NAMALWA (cell line): ENCODE results near the gene USP7.
"Not testable (repeated sequence)": the region's sequence is repeated elsewhere in the genome, so short reads cannot be mapped to it uniquely, and the experiment has no call there.

ENCODE experiments used
- DNase-seq: peaks from one replicate; pipeline ENCODE4 v3.0.0-alpha.2; 2015; ENCODE audit warnings: low spot score

Gene USP7

GRCh38 chr16:8963821-8964441 is at the start of gene USP7:
Gene USP7, minus strand, starts transcription at chr16:8963906. Its CDS starts 621 bp downstream, at chr16:8963285.
- DNase-seq = peak; percentile 89

DNA sequence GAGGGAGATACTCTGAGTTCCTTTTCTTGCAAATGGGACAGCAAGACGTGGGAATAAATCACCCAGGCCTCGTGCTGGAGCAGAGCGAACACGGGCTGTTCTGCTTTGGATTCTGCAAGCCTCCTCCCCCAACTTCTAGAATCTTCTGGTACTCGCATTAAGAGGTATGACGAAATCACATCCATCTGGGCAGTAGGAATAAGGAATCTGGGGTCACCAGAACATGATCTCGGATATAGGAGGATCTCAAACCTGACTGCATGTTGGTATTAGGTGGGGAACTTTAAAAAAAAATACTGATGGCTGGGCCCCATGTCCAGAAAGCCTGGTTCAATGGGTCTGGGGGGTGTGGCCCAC is 49.8 kb upstream of the USP7 start:
- DNase-seq = no peak

- DNase-seq = no peak
Observed at GRCh38 chr16:9012848-9013507, 49.3 kb upstream of the USP7 start.

DNA sequence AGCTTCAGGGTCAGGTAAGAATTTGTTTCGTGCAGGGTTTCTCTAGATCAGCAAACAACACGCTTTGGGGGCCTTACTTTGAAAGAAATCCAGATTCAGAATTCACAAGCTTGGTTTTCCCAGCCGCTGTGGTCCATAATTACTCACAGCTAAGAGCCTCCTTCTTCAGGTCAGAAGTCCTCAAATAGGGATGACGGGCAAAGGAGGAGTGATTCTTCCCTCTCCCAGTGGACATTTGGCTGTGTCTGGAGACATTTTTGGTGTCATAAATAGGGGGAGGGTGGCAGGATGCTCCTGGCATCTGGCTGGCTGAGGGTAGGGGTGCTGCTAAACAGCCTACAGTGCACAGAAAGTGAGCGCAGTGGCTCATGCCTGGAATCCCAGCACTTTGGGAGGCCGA is 48.6 kb upstream of the USP7 start:
- DNase-seq = no peak

- peak; percentile 85 for DNase-seq
Observed at GRCh38 chr16:9008601-9009260, 45.0 kb upstream of the USP7 start.

- DNase-seq = no peak
Observed at GRCh38 chr16:9007177-9007794, 43.6 kb upstream of the USP7 start.

DNA sequence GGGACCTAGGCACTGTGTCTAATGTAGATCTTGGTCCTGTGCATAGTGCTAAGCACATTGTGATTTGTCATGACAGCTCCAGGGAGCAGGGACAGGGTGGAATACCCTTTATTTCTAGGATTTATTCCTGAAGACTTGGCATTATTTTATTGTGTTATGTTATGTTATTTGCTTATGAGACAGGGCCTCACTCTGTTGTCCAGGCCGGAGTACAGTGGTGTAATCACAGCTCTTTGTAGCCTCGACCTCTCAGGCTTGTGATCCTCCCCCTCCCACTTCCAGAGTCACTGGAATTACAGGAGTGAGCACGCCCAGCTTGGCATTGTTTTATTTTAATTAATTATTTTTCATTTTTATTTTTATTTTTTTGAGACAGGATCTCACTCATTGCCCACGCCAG is 40.5 kb upstream of the USP7 start:
- no peak for DNase-seq

DNA sequence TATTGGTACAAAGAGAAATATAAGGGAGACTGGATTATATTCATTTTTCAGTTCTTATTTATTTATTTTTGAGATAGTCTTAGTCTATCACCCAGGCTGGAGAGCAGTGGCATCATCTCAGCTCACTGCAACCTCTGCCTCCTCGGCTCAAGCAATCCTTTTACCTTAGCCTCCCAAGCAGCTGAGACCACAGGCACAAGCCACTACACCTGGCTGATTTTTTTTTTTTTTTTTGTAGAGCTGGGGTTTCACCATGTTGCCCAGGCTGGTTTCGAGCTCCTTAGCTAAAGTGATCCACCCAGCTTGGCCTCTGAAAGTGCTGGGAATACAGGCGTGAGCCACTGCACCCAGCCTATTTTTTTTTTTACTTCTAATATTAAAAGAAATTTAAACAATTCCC is 40.1 kb upstream of the USP7 start:
- no peak for DNase-seq

DNA sequence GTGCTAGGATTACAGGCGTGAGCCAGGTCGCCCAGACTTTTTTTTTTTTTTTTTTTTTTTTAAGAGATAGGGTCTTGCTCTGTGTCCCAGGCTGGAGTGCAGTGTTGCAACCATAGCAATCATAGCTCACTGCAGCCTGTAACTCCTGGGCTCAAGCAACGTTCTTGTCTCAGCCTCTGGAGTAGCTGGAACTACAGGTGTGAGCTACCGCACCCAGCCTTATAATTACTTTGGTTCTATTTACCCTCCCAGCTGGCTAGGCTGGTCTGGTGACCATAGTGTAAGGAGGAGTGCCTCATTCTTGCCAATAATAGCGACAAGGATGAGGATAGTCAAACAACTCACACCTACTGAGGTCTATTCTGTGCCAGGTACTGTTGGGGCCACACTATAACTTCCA is 39.6 kb upstream of the USP7 start:
- DNase-seq = no peak

DNA sequence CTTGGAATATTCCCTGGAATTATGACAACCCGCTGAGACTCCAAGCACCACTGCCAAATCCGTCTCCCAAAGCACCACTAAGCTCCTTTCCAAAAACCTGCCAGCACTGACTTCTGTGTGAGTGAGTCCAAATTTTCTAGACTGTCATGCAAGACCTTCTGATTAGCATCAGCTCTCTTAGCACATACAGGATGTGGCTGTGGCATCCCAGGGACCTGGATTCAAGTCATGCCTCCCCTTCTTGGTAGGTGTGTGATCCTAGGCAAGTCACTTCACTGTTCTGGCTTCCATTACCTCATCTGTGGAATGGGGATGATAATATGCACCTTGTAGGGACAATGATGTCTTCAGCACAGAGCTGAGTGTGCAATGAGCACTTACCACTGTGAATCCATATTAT is 38.3 kb upstream of the USP7 start:
- DNase-seq = no peak

DNA sequence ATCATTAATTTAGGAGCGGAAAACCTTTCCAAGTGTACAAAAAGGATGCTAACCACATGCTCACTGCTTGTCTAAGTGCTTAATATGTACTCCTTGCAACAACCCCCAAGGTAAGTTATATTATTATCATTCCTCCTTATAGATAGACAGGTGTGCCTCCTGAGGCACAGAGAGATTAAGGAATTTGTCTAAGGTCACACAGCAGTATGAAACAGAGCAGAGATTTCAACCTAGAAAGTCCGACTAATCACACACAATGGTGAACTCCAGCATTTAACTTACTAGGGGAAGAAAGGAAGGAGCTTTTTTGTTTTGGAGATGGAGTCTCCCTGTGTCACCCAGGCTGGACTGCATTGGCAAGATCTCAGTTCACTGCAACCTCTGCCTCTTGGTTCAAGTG is 37.0 kb upstream of the USP7 start:
- DNase-seq = no peak

DNA sequence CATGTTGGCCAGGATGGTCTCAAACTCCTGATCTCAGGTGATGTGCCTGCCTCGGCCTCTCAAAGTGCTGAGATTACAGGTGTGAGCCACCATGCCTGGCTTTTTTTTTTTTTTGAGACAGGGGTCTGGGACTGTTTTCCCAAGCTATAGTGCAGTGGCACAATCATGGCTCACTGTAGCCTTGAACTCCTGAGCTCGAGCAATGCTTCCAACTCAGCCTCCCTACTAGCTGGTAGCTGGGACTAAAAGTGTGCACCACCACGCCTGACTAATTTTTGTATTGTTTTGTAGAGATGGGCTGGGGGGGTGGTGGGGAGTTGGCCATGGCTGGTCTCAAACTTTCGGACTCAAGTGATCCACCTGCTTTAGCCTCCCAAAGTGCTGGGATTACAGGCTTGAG is 36.1 kb upstream of the USP7 start:
- no peak for DNase-seq

DNA sequence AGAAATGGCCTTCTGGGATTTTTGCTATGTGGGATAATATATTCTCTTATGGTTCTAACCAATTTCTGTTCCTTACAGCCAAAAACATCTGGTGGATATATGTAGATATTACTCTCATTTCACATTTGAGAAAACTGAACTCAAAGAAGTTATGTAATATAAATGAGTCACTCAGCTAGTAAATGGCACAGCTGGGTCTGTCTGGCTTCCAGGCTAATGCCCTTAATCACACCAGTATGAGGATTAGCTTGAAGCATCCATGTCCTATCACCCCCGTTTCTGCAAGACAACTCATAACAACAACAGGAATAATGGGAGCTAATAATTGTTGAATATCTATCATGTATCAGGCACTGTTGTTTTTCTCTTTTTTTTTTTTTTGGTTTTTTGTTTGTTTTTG is 34.4 kb upstream of the USP7 start:
- no peak for DNase-seq

GRCh38 chr16:8996891-8997290 is 33.2 kb upstream of the USP7 start:
- peak; percentile 70 for DNase-seq

GRCh38 chr16:8990445-8990844 is 26.7 kb upstream of the USP7 start:
- no peak for DNase-seq

DNA sequence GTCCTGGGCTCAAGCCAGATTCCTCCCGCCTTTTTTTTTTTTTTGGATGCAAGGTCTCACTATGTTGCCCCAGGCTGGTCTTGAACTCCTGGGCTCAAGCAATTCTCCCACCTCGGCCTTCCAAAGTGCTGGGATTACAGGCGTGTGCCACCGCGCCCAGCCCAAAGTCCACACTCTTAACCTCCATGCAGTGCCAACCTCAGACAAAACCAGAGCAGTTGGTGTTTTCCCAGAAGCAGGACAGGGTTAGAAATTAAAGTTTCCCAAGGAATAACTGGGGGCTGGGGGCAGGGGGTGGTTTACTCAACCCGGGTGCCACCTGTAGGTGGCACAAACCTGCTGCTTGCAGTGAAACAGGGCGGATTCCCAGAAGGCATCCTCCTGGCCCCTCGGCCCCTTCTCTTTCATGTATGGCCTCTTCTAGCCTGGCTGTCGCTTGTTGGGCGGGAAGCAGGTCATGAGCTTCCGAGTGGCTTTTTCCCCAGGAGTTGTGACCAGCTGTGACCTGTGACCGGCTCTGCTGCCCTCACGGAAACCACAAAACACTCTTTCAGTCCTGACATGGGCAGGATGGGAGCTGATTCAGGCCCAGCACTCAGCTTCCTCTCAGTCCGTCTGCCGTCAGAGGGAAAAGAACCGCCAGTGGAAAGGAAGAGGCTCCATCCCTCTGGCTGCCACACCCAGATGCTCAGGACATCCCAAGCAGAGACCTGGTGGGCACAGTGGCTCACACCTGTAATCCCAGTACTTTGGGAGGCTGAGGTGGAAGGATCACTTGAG is 25.6 kb upstream of the USP7 start:
- no peak for DNase-seq

DNA sequence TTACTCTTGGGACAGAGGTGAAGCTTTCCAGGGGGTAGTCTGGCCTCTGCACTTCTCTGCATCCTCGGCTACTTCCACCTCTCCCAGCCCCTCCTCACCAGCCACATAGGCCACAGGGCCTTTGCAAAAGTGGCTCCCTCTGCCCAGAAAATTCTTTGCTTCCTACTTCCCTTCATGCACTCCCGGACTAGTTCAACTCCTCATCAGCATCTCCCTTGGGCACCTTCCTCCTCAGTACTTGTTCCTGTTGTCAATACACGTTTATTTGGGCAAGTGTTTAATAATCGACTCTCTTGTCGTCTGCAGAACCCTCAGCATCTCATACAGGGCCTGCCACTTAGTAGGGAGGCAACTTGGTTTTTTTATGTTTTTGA is 23.1 kb upstream of the USP7 start:
- no peak for DNase-seq

GRCh38 chr16:8986111-8986510 is 22.4 kb upstream of the USP7 start:
- DNase-seq = no peak

- no peak for DNase-seq
Observed at GRCh38 chr16:8982816-8983215, 19.1 kb upstream of the USP7 start.

GRCh38 chr16:8981901-8982300 is 18.2 kb upstream of the USP7 start:
- DNase-seq = not testable (repeated sequence)

DNA sequence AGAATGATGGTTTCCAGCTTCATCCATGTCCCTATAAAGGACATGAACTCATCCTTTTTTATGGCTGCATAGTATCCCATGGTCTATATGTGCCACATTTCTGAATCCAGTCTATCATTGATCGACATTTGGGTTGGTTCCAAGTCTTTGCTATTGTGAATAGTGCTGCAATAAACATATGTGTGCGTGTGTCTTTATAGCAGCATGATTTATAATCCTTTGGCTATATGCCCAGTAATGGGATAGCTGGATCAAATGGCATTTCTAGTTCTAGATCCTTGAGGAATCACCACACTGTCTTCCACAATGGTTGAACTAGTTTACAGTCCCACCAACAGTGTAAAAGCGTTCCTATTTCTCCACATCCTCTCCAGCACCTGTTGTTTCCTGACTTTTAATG is 12.5 kb upstream of the USP7 start:
- not testable (repeated sequence) for DNase-seq

GRCh38 chr16:8975039-8975438 is 11.3 kb upstream of the USP7 start:
- DNase-seq = no peak
